H1 (cell line): ENCODE data around the gene HMGB1.

Experiments used
- ATF2 ChIP-seq: IDR thresholded peaks from 2 replicates; pipeline ENCODE4 v1.6.1; 2012; ENCODE audit warnings: low read length, inconsistent platforms
- BCL11A ChIP-seq, 2 experiments: IDR thresholded peaks; one replicate each; pipeline ENCODE4 v1.6.1; 2011; ENCODE audit warnings: low read depth in 2 of 2, low read length in 2 of 2, mild to moderate bottlenecking in 2 of 2
- EP300 ChIP-seq, 2 experiments: IDR thresholded peaks; 1 replicate in 1 of 2; 2 replicates in 1 of 2; pipeline ENCODE4 v1.6.1; 2011 to 2012; ENCODE audit warnings: low read depth in 2 of 2, low read length in 2 of 2, mild to moderate bottlenecking in 2 of 2, borderline replicate concordance in 1 of 2, inconsistent platforms in 1 of 2, moderate library complexity in 1 of 2
- EZH2 ChIP-seq: fragments of 200-600 bp; sonication (generic); IDR thresholded peaks from 2 replicates; pipeline ENCODE4 v1.7.1; 2012; ENCODE audit warnings: low read depth, mild to moderate bottlenecking, moderate library complexity, low read length, inconsistent platforms; ENCODE audit not compliant: severe bottlenecking
- JUND ChIP-seq: IDR thresholded peaks from 2 replicates; pipeline ENCODE4 v1.6.1; 2011; ENCODE audit warnings: mild to moderate bottlenecking, improper control_type of control experiment, low read length
- POLR2A ChIP-seq, 2 experiments: IDR thresholded peaks; 1 replicate in 1 of 2; 2 replicates in 1 of 2; pipeline ENCODE4 v1.6.1; 2011; ENCODE audit warnings: low read depth in 2 of 2, low read length in 2 of 2, mild to moderate bottlenecking in 2 of 2; ENCODE audit errors: control extremely low read depth in 1 of 2
- RAD21 ChIP-seq, 2 experiments: IDR thresholded peaks in 1 of 2; conservative IDR thresholded peaks in 1 of 2; 2 replicates each; pipeline ENCODE4 v1.6.1; 2011; ENCODE audit warnings: low read depth in 2 of 2, low read length in 2 of 2, improper control_type of control experiment in 1 of 2, inconsistent platforms in 1 of 2, mild to moderate bottlenecking in 1 of 2, moderate library complexity in 1 of 2

GRCh38 chr13:30413842-30414241, 51.9 kb downstream of the HMGB1 start:
- TF ChIP-seq POLR2A (IDR thresholded peaks at IDR 0.05; ENCODE audit: control extremely low read depth in 1 of 2, low read depth in 2 of 2, low read length in 2 of 2) = no peak
- TF ChIP-seq EZH2 = no peak
- no peak for TF ChIP-seq ATF2
- no peak for TF ChIP-seq JUND
- no peak for TF ChIP-seq EP300 (IDR thresholded peaks at IDR 0.05; ENCODE audit: borderline replicate concordance in 1 of 2, low read depth in 2 of 2, low read length in 2 of 2)
- no peak for TF ChIP-seq BCL11A (IDR thresholded peaks at IDR 0.05; ENCODE audit: low read depth in 2 of 2, low read length in 2 of 2)
- no peak for TF ChIP-seq RAD21 (IDR thresholded peaks at IDR 0.05 in 1 of 2, conservative IDR thresholded peaks at IDR 0.05 in 1 of 2; ENCODE audit: low read depth in 2 of 2, low read length in 2 of 2)
